Spinal cord (tissue), 10 donors: ENCODE results near the gene PCSK2. TPM values are rescaled to one million over a fixed set of nuclear protein-coding genes. Genes with fewer than 3 reads are reported as not detected.

Experiments used
- DNase-seq, 6 donors: peaks; one replicate each; pipeline versions ENCODE4 v3.0.0 to v3.0.0-alpha.2; 2013 to 2015; ENCODE audit warnings: low spot score in 6 of 6, low read depth in 4 of 6
- H3K27ac ChIP-seq: one replicate; pipeline ENCODE4 v1.5.1; 2013; ENCODE audit warnings: low read depth, low read length, control low read depth
- H3K27me3 ChIP-seq: one replicate; pipeline ENCODE4 v1.6.1; 2013; ENCODE audit warnings: low read length; ENCODE audit not compliant: control insufficient read depth, insufficient read depth
- H3K36me3 ChIP-seq: one replicate; pipeline ENCODE4 v1.6.1; 2013; ENCODE audit warnings: low read length; ENCODE audit not compliant: control insufficient read depth, insufficient read depth
- H3K4me1 ChIP-seq: one replicate; pipeline ENCODE4 v1.6.1; 2013; ENCODE audit warnings: low read length; ENCODE audit not compliant: control insufficient read depth, insufficient read depth
- H3K4me3 ChIP-seq: one replicate; pipeline ENCODE4 v1.5.1; 2013; ENCODE audit warnings: low read depth, low read length, control low read depth
- H3K9me3 ChIP-seq: one replicate; pipeline ENCODE4 v1.6.1; 2013; ENCODE audit warnings: low read length; ENCODE audit not compliant: control insufficient read depth, insufficient read depth
- WGBS: methylation state at CpG from one replicate; pipeline ENCODE4 v1.1.5; 2013; ENCODE audit warnings: missing lambda C conversion rate; ENCODE audit not compliant: insufficient coverage; 5-methylcytosine and 5-hydroxymethylcytosine counted together
- polyA plus RNA-seq, 2 donors: library from polyadenylated mRNA; unstranded; fragments of 120-200 nt; gene quantifications; one replicate each; pipeline ENCODE4 v1.2.1, GENCODE V29; 2013; ENCODE audit not compliant: insufficient read length in 2 of 2
- total RNA-seq, 2 donors: library from RNA; depleted of rRNA in 1 of 2; stranded (reverse); fragments of 120-200 nt in 1 of 2; fragments of >200 nt in 1 of 2; gene quantifications; one replicate each; pipeline versions ENCODE4 v1.2.3 to v1.2.4, GENCODE V29; 2013 to 2014
- donor health status: healthy.

Gene PCSK2
- total and polyA plus RNA-seq, 4 donors, result 6.6 to 28.0 (median 23.6) TPM

- no peaks in the 10 kb centered on the region for H3K27me3 ChIP-seq
- H3K4me3 ChIP-seq, result no peak overlapping the region
- H3K36me3 ChIP-seq, result peaks cover 6% of the 10 kb centered on the region
- peaks cover 9% of the 10 kb centered on the region for H3K4me1 ChIP-seq
- H3K27ac ChIP-seq, result no peak overlapping the region
- DNase-seq, result no peak
- no peaks in the 10 kb centered on the region for H3K9me3 ChIP-seq
- WGBS, result 40% methylated on average over 1 of the region's 3 CpGs
Measured at GRCh38 chr20:17430125-17430950, 203.5 kb downstream of the PCSK2 start.

- H3K9me3 ChIP-seq, result no peaks in the 10 kb centered on the region
- peaks cover 9% of the 10 kb centered on the region for H3K4me1 ChIP-seq
- peaks cover 8% of the 10 kb centered on the region for H3K36me3 ChIP-seq
- WGBS, result 7% methylated on average over 10 of the region's 17 CpGs
- no peak overlapping the region for H3K27ac ChIP-seq
- peak in 5 of 6 donors; percentile 61 to 93 (median 72) for DNase-seq
- H3K4me3 ChIP-seq, result no peak overlapping the region
- H3K27me3 ChIP-seq, result no peaks in the 10 kb centered on the region
Measured at GRCh38 chr20:17431621-17432364, 205.0 kb downstream of the PCSK2 start.

GRCh38 chr20:17436664-17437063 is 209.8 kb downstream of the PCSK2 start:
- Histone ChIP-seq H3K4me3 (no peak overlapping the region), H3K4me1 (peaks cover 7% of the 10 kb centered on the region), H3K27ac (no peak overlapping the region), H3K27me3 (no peaks in the 10 kb centered on the region), H3K36me3 (peaks cover 14% of the 10 kb centered on the region), H3K9me3 (no peaks in the 10 kb centered on the region)
- DNase-seq, result no peak
- 95% methylated on average over 11 of the region's 11 CpGs for WGBS

- Histone ChIP-seq H3K9me3 (no peaks in the 10 kb centered on the region), H3K27me3 (peaks cover under 1% of the 10 kb centered on the region), H3K27ac (no peak overlapping the region), H3K4me1 (peaks cover 4% of the 10 kb centered on the region), H3K4me3 (no peak overlapping the region), H3K36me3 (peaks cover 14% of the 10 kb centered on the region)
- no peak for DNase-seq
- WGBS, result 76% methylated on average over 6 of the region's 8 CpGs
Measured at GRCh38 chr20:17437251-17437650, 210.4 kb downstream of the PCSK2 start.

- Histone ChIP-seq H3K4me3 (no peak overlapping the region), H3K27me3 (peaks cover 2% of the 10 kb centered on the region), H3K27ac (no peak overlapping the region), H3K36me3 (peaks cover 14% of the 10 kb centered on the region), H3K9me3 (no peaks in the 10 kb centered on the region), H3K4me1 (peaks cover 4% of the 10 kb centered on the region)
- no peak for DNase-seq
- 91% methylated on average over 8 of the region's 9 CpGs for WGBS
Measured at GRCh38 chr20:17438436-17439039, 211.7 kb downstream of the PCSK2 start.

- H3K27me3 ChIP-seq, result peaks cover 4% of the 10 kb centered on the region
- peaks cover 4% of the 10 kb centered on the region for H3K4me1 ChIP-seq
- H3K4me3 ChIP-seq, result no peak overlapping the region
- DNase-seq, result peak in 2 of 6 donors; percentile 61 to 72
- H3K36me3 ChIP-seq, result peaks cover 8% of the 10 kb centered on the region
- H3K9me3 ChIP-seq, result no peaks in the 10 kb centered on the region
- 64% methylated on average over 7 of the region's 8 CpGs for WGBS
- no peak overlapping the region for H3K27ac ChIP-seq
Measured at GRCh38 chr20:17439616-17440296, 212.9 kb downstream of the PCSK2 start.

GRCh38 chr20:17441745-17442144 is 214.9 kb downstream of the PCSK2 start:
- Histone ChIP-seq H3K27ac (no peak overlapping the region), H3K27me3 (peaks cover 4% of the 10 kb centered on the region), H3K36me3 (peaks cover 7% of the 10 kb centered on the region), H3K4me1 (peaks cover 14% of the 10 kb centered on the region), H3K9me3 (no peaks in the 10 kb centered on the region), H3K4me3 (no peak overlapping the region)
- no peak for DNase-seq
- no CpG with 5 or more reads among the region's 1 CpG for WGBS

GRCh38 chr20:17442588-17442987 is 215.7 kb downstream of the PCSK2 start:
- peaks cover 14% of the 10 kb centered on the region for H3K4me1 ChIP-seq
- no peak overlapping the region for H3K27ac ChIP-seq
- peak in 1 of 6 donors; percentile 42 for DNase-seq
- no peaks in the 10 kb centered on the region for H3K9me3 ChIP-seq
- no peak overlapping the region for H3K4me3 ChIP-seq
- 61% methylated on average over 7 of the region's 8 CpGs for WGBS
- peaks cover 4% of the 10 kb centered on the region for H3K27me3 ChIP-seq
- H3K36me3 ChIP-seq, result no peaks in the 10 kb centered on the region

- peak in 1 of 6 donors; percentile 51 for DNase-seq
- 81% methylated on average over 7 of the region's 11 CpGs for WGBS
- Histone ChIP-seq H3K27me3 (peaks cover 4% of the 10 kb centered on the region), H3K4me3 (no peak overlapping the region), H3K27ac (no peak overlapping the region), H3K4me1 (peaks cover 14% of the 10 kb centered on the region), H3K9me3 (no peaks in the 10 kb centered on the region), H3K36me3 (no peaks in the 10 kb centered on the region)
Measured at GRCh38 chr20:17443131-17443858, 216.5 kb downstream of the PCSK2 start.
